ENCODE measurements around the gene DNAJC15. TPM values are rescaled to one million over a fixed set of nuclear protein-coding genes. Genes with fewer than 3 reads are reported as not detected.

Gene DNAJC15
- total RNA-seq, 1 experiment from 2014 or later = 72.2 TPM

DNA sequence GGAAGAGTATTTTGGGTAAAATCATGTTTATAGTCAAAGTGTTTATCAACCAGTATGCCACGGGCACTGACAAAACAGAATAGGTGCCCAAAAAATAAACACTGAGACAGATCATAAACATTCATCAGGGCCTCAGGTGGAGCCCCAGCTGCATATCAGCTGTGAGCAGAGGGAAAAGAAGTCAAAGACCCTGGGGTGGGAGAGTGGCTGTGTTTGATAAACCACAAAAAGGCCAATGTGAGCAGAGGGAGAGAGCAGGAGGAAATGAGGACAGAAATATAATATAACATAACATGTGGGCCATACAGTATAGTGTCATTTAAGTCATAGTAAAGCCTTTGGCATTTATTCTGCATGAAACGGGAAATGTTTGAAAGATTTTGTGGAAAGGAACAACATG is 21.4 kb upstream of the DNAJC15 start:
- Mint-ChIP-seq H3K4me1 (ENCODE audit: low read depth, unreplicated experiment) (peaks cover 42% of the 10 kb centered on the region), H3K4me3 (ENCODE audit: unreplicated experiment) (no peak overlapping the region), H3K27ac (ENCODE audit: unreplicated experiment) (no peak overlapping the region), H3K36me3 (ENCODE audit: insufficient read depth, unreplicated experiment) (peaks cover 15% of the 10 kb centered on the region), H3K27me3 (ENCODE audit: insufficient read depth, unreplicated experiment) (no peaks in the 10 kb centered on the region), H3K9me3 (ENCODE audit: unreplicated experiment) (peaks cover 21% of the 10 kb centered on the region)
- intact Hi-C loops (cut with micrococcal nuclease; ENCODE audit: unreplicated experiment) = no loop called here
- H3K36me3 ChIP-seq (ENCODE audit: control insufficient read depth, insufficient read depth, low read length) = no peaks in the 10 kb centered on the region
- no TSS peak for BruUV-seq (replicated peaks)
- DNase-seq = no peak
- no peaks in the 10 kb centered on the region for H3K27me3 ChIP-seq (replicated peaks; ENCODE audit: control insufficient read depth, insufficient read depth, low read length)
- TF ChIP-seq, protein P1, sequence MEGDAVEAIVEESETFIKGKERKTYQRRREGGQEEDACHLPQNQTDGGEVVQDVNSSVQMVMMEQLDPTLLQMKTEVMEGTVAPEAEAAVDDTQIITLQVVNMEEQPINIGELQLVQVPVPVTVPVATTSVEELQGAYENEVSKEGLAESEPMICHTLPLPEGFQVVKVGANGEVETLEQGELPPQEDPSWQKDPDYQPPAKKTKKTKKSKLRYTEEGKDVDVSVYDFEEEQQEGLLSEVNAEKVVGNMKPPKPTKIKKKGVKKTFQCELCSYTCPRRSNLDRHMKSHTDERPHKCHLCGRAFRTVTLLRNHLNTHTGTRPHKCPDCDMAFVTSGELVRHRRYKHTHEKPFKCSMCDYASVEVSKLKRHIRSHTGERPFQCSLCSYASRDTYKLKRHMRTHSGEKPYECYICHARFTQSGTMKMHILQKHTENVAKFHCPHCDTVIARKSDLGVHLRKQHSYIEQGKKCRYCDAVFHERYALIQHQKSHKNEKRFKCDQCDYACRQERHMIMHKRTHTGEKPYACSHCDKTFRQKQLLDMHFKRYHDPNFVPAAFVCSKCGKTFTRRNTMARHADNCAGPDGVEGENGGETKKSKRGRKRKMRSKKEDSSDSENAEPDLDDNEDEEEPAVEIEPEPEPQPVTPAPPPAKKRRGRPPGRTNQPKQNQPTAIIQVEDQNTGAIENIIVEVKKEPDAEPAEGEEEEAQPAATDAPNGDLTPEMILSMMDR (IDR thresholded peaks at IDR 0.05; ENCODE audit: insufficient read depth in 1 of 2, low read depth in 1 of 2, low read length in 1 of 2, severe bottlenecking in 1 of 2, unreplicated experiment in 1 of 2) = no peak
- ChIA-PET POLR2A (no interaction called here), CTCF (no interaction called here)
- no peak overlapping the region for H3K4me3 ChIP-seq (ENCODE audit: low read depth, low read length)
- H3K4me1 ChIP-seq = peaks cover 53% of the 10 kb centered on the region
- H3K9me3 ChIP-seq = peaks cover 4% of the 10 kb centered on the region; the same call in 1 of the 2 replicates

DNA sequence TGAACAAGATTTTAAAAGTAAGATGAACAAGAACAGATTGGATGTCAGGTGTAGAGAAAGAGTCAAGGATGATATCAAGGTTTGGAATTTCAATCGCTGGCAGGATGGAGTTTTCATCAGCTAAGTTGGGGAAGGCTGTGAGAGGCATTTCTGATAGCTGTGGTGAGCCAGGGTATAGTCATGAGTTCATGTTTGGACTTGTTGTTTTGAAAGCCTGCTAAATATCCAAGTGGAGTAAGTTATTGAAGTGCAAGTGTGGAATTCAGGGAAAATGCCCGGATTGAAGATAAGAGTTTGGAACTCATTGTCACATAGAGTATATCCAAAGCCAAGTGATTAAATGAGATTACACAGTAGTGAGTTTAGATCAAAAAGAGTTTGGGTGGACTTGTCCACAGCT is 20.4 kb upstream of the DNAJC15 start:
- TF ChIP-seq, protein P1 (IDR thresholded peaks at IDR 0.05; ENCODE audit: insufficient read depth in 1 of 2, low read depth in 1 of 2, low read length in 1 of 2, severe bottlenecking in 1 of 2, unreplicated experiment in 1 of 2) = no peak
- no peak overlapping the region for H3K4me3 ChIP-seq (ENCODE audit: low read depth, low read length)
- no peak overlapping the region for H3K4me3 Mint-ChIP-seq (ENCODE audit: unreplicated experiment)
- H3K4me1 Mint-ChIP-seq (ENCODE audit: low read depth, unreplicated experiment) = peaks cover 45% of the 10 kb centered on the region
- peaks cover 54% of the 10 kb centered on the region for H3K4me1 ChIP-seq
- no peaks in the 10 kb centered on the region for H3K36me3 ChIP-seq (ENCODE audit: control insufficient read depth, insufficient read depth, low read length)
- H3K27me3 ChIP-seq (replicated peaks; ENCODE audit: control insufficient read depth, insufficient read depth, low read length) = no peaks in the 10 kb centered on the region
- H3K27ac Mint-ChIP-seq (ENCODE audit: unreplicated experiment) = peak overlapping the region; percentile 14
- H3K9me3 ChIP-seq = peaks cover 4% of the 10 kb centered on the region; the same call in 1 of the 2 replicates
- no peak for DNase-seq
- peaks cover 16% of the 10 kb centered on the region for H3K36me3 Mint-ChIP-seq (ENCODE audit: insufficient read depth, unreplicated experiment)
- H3K27me3 Mint-ChIP-seq (ENCODE audit: insufficient read depth, unreplicated experiment) = no peaks in the 10 kb centered on the region
- peaks cover 21% of the 10 kb centered on the region for H3K9me3 Mint-ChIP-seq (ENCODE audit: unreplicated experiment)
- ChIA-PET POLR2A (interaction anchor here (0.7 kb wide), 1 partner anchor 52 kb away, joined by 3 read pairs; no protein-coding TSS in a partner anchor), CTCF (no interaction called here)
- BruUV-seq (replicated peaks) = no TSS peak
- intact Hi-C loops (cut with micrococcal nuclease; ENCODE audit: unreplicated experiment) = no loop called here

DNA sequence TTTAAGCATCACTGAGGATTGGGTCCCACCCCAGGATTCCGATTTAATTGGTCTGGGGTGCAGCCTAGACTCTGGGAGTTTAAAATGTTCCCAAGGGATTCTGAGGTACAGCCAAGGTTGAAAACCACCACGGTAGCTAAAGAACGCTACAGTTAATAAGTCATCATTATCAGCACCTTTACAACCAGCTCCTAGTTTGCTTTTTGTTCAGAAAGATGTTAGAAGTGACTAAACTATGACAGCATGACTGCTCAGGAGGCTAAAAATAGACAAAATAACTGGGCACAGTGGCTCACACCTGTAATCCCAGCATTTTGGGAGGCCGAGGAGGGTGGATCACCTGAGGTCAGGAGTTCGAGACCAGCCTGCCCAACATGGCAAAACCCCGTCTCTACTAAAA is 19.7 kb upstream of the DNAJC15 start:
- no peak overlapping the region for H3K27ac Mint-ChIP-seq (ENCODE audit: unreplicated experiment)
- CTCF ChIA-PET = no interaction called here
- no TSS peak for BruUV-seq (replicated peaks)

More for the DNA sequence above, 19.7 kb upstream of the DNAJC15 start:
- H3K27me3 ChIP-seq (replicated peaks; ENCODE audit: control insufficient read depth, insufficient read depth, low read length) = no peaks in the 10 kb centered on the region
- H3K36me3 ChIP-seq (ENCODE audit: control insufficient read depth, insufficient read depth, low read length) = no peaks in the 10 kb centered on the region
- TF ChIP-seq, protein P1 (IDR thresholded peaks at IDR 0.05; ENCODE audit: insufficient read depth in 1 of 2, low read depth in 1 of 2, low read length in 1 of 2, severe bottlenecking in 1 of 2, unreplicated experiment in 1 of 2) = no peak
- intact Hi-C loops (cut with micrococcal nuclease; ENCODE audit: unreplicated experiment) = loop anchor here (2.0 kb wide), 1 partner anchor 19 kb away; the partner anchor contains the start of gene DNAJC15
- H3K36me3 Mint-ChIP-seq (ENCODE audit: insufficient read depth, unreplicated experiment) = peaks cover 16% of the 10 kb centered on the region
- no peak for DNase-seq
- H3K4me1 Mint-ChIP-seq (ENCODE audit: low read depth, unreplicated experiment) = peaks cover 53% of the 10 kb centered on the region
- no peak overlapping the region for H3K4me3 ChIP-seq (ENCODE audit: low read depth, low read length)
- no peaks in the 10 kb centered on the region for H3K27me3 Mint-ChIP-seq (ENCODE audit: insufficient read depth, unreplicated experiment)
- POLR2A ChIA-PET = no interaction called here
- H3K9me3 ChIP-seq = peaks cover 4% of the 10 kb centered on the region; the same call in 1 of the 2 replicates
- H3K9me3 Mint-ChIP-seq (ENCODE audit: unreplicated experiment) = peaks cover 21% of the 10 kb centered on the region
- H3K4me3 Mint-ChIP-seq (ENCODE audit: unreplicated experiment) = no peak overlapping the region
- H3K4me1 ChIP-seq = peaks cover 57% of the 10 kb centered on the region

Data from Caco-2 (cell line).